Smooth muscle cell (in vitro differentiated cells): ENCODE data around the gene FBN1. TPM values are rescaled to one million over a fixed set of nuclear protein-coding genes. Genes with fewer than 3 reads are reported as not detected.

Experiments
- DNase-seq: peaks from one replicate; lab custom pipeline; 2025; ENCODE audit not compliant: unreplicated experiment; lab: John Stamatoyannopoulos, UW
- H2AFZ ChIP-seq: fragments of 200-600 bp; sonication (generic); 2 replicates; pipeline ENCODE4 v1.6.0; 2016; ENCODE audit warnings: antibody characterized with exemption, low read depth, mild to moderate bottlenecking
- H3F3A ChIP-seq: fragments of 200-600 bp; sonication (generic); 2 replicates; pipeline ENCODE4 v1.6.0; 2017; ENCODE audit warnings: antibody characterized with exemption, low read depth
- H3K27ac ChIP-seq: fragments of 200-600 bp; sonication (generic); 2 replicates; pipeline ENCODE4 v1.5.1; 2016; ENCODE audit warnings: low read depth, mild to moderate bottlenecking
- H3K27me3 ChIP-seq: fragments of 200-600 bp; sonication (generic); 2 replicates; pipeline ENCODE4 v1.6.1; 2016; ENCODE audit warnings: low read depth, mild to moderate bottlenecking
- H3K36me3 ChIP-seq: fragments of 200-600 bp; sonication (generic); 2 replicates; pipeline ENCODE4 v1.5.1; 2016; ENCODE audit warnings: low read depth
- H3K4me1 ChIP-seq: fragments of 200-600 bp; sonication (generic); 2 replicates; pipeline ENCODE4 v1.5.1; 2016; ENCODE audit warnings: low read depth
- H3K4me2 ChIP-seq: fragments of 200-600 bp; sonication (generic); 2 replicates; pipeline ENCODE4 v1.6.0; 2016; ENCODE audit warnings: mild to moderate bottlenecking
- H3K4me3 ChIP-seq: fragments of 200-600 bp; sonication (generic); 2 replicates; pipeline ENCODE4 v1.5.1; 2016; ENCODE audit warnings: mild to moderate bottlenecking
- H3K79me2 ChIP-seq: fragments of 200-600 bp; sonication (generic); 2 replicates; pipeline ENCODE4 v1.6.0; 2016; ENCODE audit warnings: low read depth, mild to moderate bottlenecking
- H3K9ac ChIP-seq: fragments of 200-600 bp; sonication (generic); 2 replicates; pipeline ENCODE4 v1.6.0; 2016; ENCODE audit warnings: low read depth
- H3K9me3 ChIP-seq: fragments of 200-600 bp; sonication (generic); replicated peaks from 2 replicates; pipeline ENCODE4 v1.5.1; 2016; ENCODE audit warnings: low read depth
- H4K20me1 ChIP-seq: fragments of 200-600 bp; sonication (generic); 2 replicates; pipeline ENCODE4 v1.6.0; 2016; ENCODE audit warnings: low read depth
- CTCF ChIP-seq: fragments of 200-600 bp; sonication (generic); IDR thresholded peaks from 2 replicates; pipeline ENCODE4 v1.5.1; 2017; ENCODE audit warnings: borderline replicate concordance, mild to moderate bottlenecking, antibody characterized with exemption; ENCODE audit not compliant: insufficient read depth, poor library complexity, severe bottlenecking
- WGBS: methylation state at CpG from one replicate; pipeline ENCODE4 v1.1.7; 2016; ENCODE audit warnings: low lambda C conversion rate; 5-methylcytosine and 5-hydroxymethylcytosine counted together
- polyA plus RNA-seq: library from polyadenylated mRNA; unstranded; fragments of >200 nt; fragmentation: Nextera tagmentation; extraction: Ambion mirVana; gene quantifications from 2 replicates; pipeline ENCODE4 v1.2.1, GENCODE V29; 2016
- total RNA-seq: library from RNA; depleted of rRNA; stranded (reverse); fragments of >200 nt; gene quantifications from 2 replicates; pipeline ENCODE4 v1.2.3, GENCODE V29; 2014

The FBN1 gene
- total and polyA plus RNA-seq, 2 experiments from 2014 or later, result 137 to 330 TPM

GRCh38 chr15:48423342-48423741 lies 222.2 kb downstream of the FBN1 start:
- 92% methylated on average over 3 of the region's 3 CpGs for WGBS
- Histone ChIP-seq H3K4me1 (no peaks in the 10 kb centered on the region), H3K27me3 (no peaks in the 10 kb centered on the region), H3K27ac (peak overlapping the region; percentile 55), H3K9ac (no peak overlapping the region), H3K79me2 (no peaks in the 10 kb centered on the region), H3K4me3 (no peak overlapping the region), H3K36me3 (peaks cover 43% of the 10 kb centered on the region), H4K20me1 (no peaks in the 10 kb centered on the region), H3K4me2 (no peak overlapping the region), H3F3A (peaks cover 4% of the 10 kb centered on the region), H2AFZ (no peak overlapping the region), H3K9me3 (no peaks in the 10 kb centered on the region)
- no peak for DNase-seq
- TF ChIP-seq CTCF, result no peak

GRCh38 chr15:48422401-48422800 lies 223.1 kb downstream of the FBN1 start:
- Histone ChIP-seq H3K4me1 (no peaks in the 10 kb centered on the region), H3K4me3 (no peak overlapping the region), H3K9ac (no peak overlapping the region), H4K20me1 (no peaks in the 10 kb centered on the region), H2AFZ (no peak overlapping the region), H3K79me2 (no peaks in the 10 kb centered on the region), H3K36me3 (peaks cover 46% of the 10 kb centered on the region), H3K27ac (no peak overlapping the region), H3K27me3 (no peaks in the 10 kb centered on the region), H3K9me3 (no peaks in the 10 kb centered on the region), H3K4me2 (no peak overlapping the region), H3F3A (peaks cover 8% of the 10 kb centered on the region)
- no peak for DNase-seq
- WGBS, result 64% methylated on average over 3 of the region's 3 CpGs
- no peak for TF ChIP-seq CTCF

- H3F3A ChIP-seq, result peaks cover 8% of the 10 kb centered on the region
- no peak overlapping the region for H3K4me2 ChIP-seq
- no peaks in the 10 kb centered on the region for H3K79me2 ChIP-seq
- H2AFZ ChIP-seq, result no peak overlapping the region
- no peaks in the 10 kb centered on the region for H3K27me3 ChIP-seq
- H3K27ac ChIP-seq, result no peak overlapping the region
- H3K36me3 ChIP-seq, result peaks cover 47% of the 10 kb centered on the region
- no peaks in the 10 kb centered on the region for H4K20me1 ChIP-seq
- H3K9me3 ChIP-seq, result no peaks in the 10 kb centered on the region
- DNase-seq, result no peak
- no peak for TF ChIP-seq CTCF
- H3K4me3 ChIP-seq, result no peak overlapping the region
- H3K9ac ChIP-seq, result no peak overlapping the region
- WGBS, result 93% methylated on average over 5 of the region's 5 CpGs
- H3K4me1 ChIP-seq, result no peaks in the 10 kb centered on the region
Observed at GRCh38 chr15:48421362-48421761, 224.1 kb downstream of the FBN1 start.

- H2AFZ ChIP-seq, result no peak overlapping the region
- TF ChIP-seq CTCF, result no peak
- H3K27me3 ChIP-seq, result no peaks in the 10 kb centered on the region
- H3K36me3 ChIP-seq, result peaks cover 42% of the 10 kb centered on the region
- no peak overlapping the region for H3K27ac ChIP-seq
- no peaks in the 10 kb centered on the region for H3K79me2 ChIP-seq
- peaks cover 4% of the 10 kb centered on the region for H3F3A ChIP-seq
- no peak overlapping the region for H3K9ac ChIP-seq
- H3K9me3 ChIP-seq, result no peaks in the 10 kb centered on the region
- H4K20me1 ChIP-seq, result no peaks in the 10 kb centered on the region
- no peaks in the 10 kb centered on the region for H3K4me1 ChIP-seq
- 88% methylated on average over 2 of the region's 2 CpGs for WGBS
- no peak overlapping the region for H3K4me3 ChIP-seq
- no peak overlapping the region for H3K4me2 ChIP-seq
- no peak for DNase-seq
Observed at GRCh38 chr15:48419896-48420295, 225.6 kb downstream of the FBN1 start.
